ENCODE results near the gene MDK.

The MDK gene

DNA sequence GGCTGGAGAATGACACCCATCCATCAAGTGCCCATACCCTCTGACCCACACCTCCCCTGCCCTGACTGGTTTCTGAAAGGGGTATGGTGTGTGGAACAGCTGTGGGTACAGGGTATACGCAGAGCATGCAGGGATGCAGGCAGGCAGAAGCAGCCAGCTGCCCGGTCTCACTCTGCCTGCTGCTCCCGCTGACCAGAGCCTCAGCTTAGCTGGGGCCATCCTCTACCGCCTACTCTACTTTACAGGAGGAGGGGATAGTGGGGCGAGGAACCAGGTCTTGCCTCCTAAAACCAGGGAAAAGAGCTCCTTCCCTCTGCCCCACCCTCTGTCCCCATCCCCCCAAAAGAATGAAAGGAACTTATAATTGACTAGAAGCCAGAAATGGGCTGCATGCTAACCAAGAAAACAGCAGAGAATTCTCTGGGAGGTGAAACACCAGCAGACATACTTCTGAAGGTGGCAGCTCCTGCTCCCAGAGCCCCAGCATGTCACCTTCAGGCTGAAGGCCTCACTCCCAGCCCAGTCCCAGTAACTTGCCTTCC is 23.1 kb downstream of the MDK start:
- no peak for DNase-seq (ENCODE audit: low spot score)

DNA sequence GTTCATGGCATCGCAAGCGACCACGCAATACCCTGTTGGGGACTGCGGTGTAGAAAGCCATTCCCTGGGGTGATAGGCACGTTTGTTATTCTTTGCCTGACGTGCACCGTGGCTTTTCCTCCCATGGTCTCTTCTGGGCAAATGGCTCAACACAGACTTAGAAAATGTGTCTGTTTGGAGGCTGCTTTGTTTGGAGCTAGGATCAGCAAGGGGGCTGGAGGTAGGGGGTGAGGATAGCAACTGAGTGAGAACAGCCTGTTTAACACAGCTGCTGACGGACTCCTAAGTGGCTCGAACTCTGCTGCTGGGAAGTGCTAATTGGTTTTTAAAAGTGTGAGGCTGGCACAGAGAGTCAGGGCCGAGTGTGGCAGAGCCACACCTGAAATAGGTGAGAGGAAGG is 26.2 kb downstream of the MDK start:
- no peak for DNase-seq (ENCODE audit: low spot score)

GRCh38 chr11:46408407-46408986 is 27.0 kb downstream of the MDK start:
- DNase-seq (ENCODE audit: low spot score) = no peak

DNA sequence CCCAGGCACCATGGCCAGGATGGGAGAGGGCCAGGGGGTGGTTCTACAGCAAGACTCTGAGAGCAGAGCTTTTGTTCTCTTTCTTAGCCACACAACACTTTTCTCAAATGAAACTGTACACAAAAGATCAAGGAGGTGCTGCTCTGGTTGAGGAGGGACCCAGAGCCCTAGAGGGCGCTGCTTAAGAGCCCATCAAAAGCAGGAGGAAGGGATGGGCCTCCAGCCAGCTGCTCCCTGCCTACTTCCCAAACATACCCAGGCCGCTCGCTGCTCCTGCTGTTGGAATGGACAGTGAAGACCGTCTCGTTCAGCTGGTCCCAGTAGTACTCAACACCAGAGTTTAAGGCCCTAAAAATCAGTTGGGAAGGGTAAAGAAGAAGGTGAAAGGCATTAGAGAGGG is 28.6 kb downstream of the MDK start:
- no peak for DNase-seq (ENCODE audit: low spot score)

- DNase-seq (ENCODE audit: low spot score) = no peak
Observed at GRCh38 chr11:46413760-46414465, 32.4 kb downstream of the MDK start.

DNA sequence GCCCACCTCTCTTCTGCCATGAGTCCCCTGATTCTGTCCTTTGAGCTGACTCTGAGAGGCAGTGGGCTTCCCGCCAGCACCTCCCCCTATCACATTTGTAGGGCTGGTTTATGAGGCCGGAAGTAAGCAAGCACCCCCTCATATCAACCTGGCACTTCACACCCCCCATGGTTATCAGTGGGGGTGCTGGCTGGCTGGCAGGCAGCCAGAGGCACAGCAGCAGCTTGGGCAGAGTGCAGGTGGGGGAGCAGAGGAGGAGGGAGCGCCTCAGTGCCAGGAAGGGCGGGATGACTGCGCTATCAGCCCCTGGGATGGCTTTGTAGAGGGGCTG is 33.0 kb downstream of the MDK start:
- DNase-seq (ENCODE audit: low spot score) = no peak

DNA sequence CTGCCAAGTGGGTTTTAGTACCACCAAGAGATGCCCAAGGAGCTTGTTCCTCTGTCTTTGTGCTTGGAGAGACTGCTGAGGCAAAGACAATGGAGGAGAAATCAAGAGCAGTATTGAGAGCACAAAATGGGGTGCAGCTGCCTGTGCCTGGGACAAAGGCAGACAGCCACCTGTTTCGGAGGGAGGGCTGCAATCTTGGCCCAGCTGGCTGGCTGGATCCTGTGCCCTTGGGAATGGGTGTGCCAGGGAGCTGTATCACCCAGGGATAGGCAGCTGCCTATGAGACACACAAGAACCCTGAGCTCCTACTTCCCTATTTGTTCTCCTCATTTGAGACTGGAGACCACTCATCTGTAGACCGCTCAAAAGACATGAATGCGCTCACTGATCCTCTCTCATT is 33.4 kb downstream of the MDK start:
- DNase-seq (ENCODE audit: low spot score) = no peak

- no peak for DNase-seq (ENCODE audit: low spot score)
Observed at GRCh38 chr11:46417711-46418110, 36.2 kb downstream of the MDK start.

- no peak for DNase-seq (ENCODE audit: low spot score)
Observed at GRCh38 chr11:46418751-46419150, 37.3 kb downstream of the MDK start.

DNA sequence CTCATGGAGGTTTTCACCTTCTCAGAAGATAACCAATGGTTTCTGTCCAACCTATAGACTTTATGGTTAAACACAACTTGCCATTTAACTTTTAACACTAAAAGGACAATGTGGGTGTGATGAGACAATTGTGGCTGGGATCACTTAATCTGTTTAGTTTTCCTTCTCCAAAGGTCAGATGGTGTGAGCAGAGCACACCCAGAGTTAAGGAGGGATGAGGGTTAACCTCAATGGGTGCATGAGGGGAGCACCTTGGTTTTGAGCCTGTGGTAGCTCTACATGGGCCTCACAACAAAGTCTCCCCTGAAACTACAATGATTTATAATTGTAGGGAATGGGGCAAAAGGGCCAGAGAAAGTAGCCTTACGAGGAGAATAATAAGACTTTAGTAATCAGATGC is 39.0 kb downstream of the MDK start:
- no peak for DNase-seq (ENCODE audit: low spot score)

DNA sequence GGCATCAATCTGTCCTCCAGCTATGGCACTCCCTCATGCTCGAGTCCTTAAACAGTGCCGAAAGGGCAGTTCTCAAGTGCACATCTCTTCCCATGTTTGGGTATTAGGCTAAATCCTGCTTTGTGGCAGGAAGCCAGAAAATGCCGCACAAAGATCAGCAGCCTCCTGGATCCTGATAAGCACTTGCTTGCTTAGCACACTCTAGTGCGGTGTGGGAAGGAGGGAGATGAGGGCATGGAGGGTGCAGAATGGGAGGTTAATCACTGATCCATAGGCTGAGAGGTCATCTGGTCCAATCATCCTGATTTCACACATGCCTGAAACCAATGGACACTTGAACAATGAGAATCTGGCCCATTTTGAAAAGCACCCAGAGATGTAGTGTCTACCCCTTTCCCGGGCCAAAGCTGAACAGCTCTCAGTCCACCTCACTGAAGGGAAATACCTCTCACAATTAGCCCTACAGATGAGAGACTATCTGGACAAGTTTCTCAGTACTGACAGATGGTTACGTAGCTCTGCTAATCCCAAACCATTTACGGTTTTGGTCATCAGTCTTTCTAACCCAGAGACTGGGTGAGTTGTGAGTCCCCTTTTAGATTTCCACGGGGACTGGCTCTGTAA is 39.9 kb downstream of the MDK start:
- DNase-seq (ENCODE audit: low spot score) = no peak

GRCh38 chr11:46422588-46422987 is 41.1 kb downstream of the MDK start:
- DNase-seq (ENCODE audit: low spot score) = no peak

GRCh38 chr11:46426233-46426991 is 44.9 kb downstream of the MDK start:
- DNase-seq (ENCODE audit: low spot score) = no peak

GRCh38 chr11:46427364-46427763 is 45.9 kb downstream of the MDK start:
- DNase-seq (ENCODE audit: low spot score) = no peak

DNA sequence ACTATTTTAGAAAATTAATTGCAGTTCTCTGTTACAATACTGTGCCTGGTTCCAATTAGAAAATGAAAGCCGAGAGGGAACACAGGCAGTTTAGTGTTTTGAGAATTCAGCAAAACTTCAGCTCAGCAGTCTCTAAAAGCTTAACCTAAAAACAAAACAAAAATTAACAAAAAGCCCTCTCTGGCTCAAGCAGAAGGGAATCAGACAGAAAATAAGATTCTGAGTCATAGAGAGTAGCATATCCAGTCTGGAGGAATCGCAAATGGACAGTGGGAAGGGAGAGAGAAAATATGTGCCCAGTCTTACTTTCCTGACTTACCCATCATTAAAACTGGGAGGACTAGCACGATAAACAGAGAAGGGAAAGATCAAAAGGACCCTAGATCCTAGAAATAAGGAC is 48.2 kb downstream of the MDK start:
- DNase-seq (ENCODE audit: low spot score) = no peak

- DNase-seq (ENCODE audit: low spot score) = no peak
Observed at GRCh38 chr11:46431211-46431610, 49.7 kb downstream of the MDK start.
